WTC11 (cell line): ENCODE data around the gene PLCB3. TPM values are rescaled to one million over a fixed set of nuclear protein-coding genes. Genes with fewer than 3 reads are reported as not detected.

ENCODE experiments used
- ATAC-seq: fragments of 200-7000 bp; cut with Tn5 transposase; 2 replicates; pipeline ENCODE4 v1.10.0; 2021; ENCODE audit warnings: mild to moderate bottlenecking, moderate library complexity
- CTCF ChIA-PET: fragments of 300-600 bp; sonication (Branson Sonifier 250); formaldehyde crosslinking; loops from one replicate; lab custom pipeline; 2021; ENCODE audit warnings: antibody characterized with exemption; lab: Charles Lee
- POLR2A ChIA-PET: fragments of 350-600 bp; sonication (Branson Sonifier 250); formaldehyde crosslinking; loops from one replicate; lab custom pipeline; 2021; ENCODE audit warnings: antibody characterized with exemption; lab: Charles Lee
- DNase-seq: peaks from one replicate; pipeline ENCODE4 v3.0.0; 2021; ENCODE audit warnings: low spot score
- H3K27ac Mint-ChIP-seq: 2 replicates; pipeline ENCODE4 v1.8.0; 2021; ENCODE audit warnings: mixed read lengths
- H3K27me3 Mint-ChIP-seq: 2 replicates; pipeline ENCODE4 v1.8.0; 2021; ENCODE audit warnings: low read depth, mild to moderate bottlenecking, moderate library complexity, mixed read lengths
- H3K36me3 Mint-ChIP-seq: 2 replicates; pipeline ENCODE4 v1.8.0; 2021; ENCODE audit warnings: mixed read lengths
- H3K4me1 Mint-ChIP-seq: 2 replicates; pipeline ENCODE4 v1.8.0; 2022; ENCODE audit warnings: mixed read lengths
- H3K4me3 Mint-ChIP-seq: 2 replicates; pipeline ENCODE4 v1.8.0; 2021; ENCODE audit warnings: mild to moderate bottlenecking, moderate library complexity, mixed read lengths
- H3K9me3 Mint-ChIP-seq: 2 replicates; pipeline ENCODE4 v1.8.0; 2021; ENCODE audit warnings: mixed read lengths
- AFF4 ChIP-seq: sonication (generic); formaldehyde crosslinking; IDR thresholded peaks from 2 replicates; pipeline ENCODE4 v1.8.1; 2023; ENCODE audit warnings: mild to moderate bottlenecking, missing genetic modification reagents, borderline replicate concordance
- ATF1 ChIP-seq: sonication (generic); formaldehyde crosslinking; IDR thresholded peaks from 2 replicates; pipeline ENCODE4 v1.8.1; 2023; ENCODE audit warnings: mild to moderate bottlenecking, moderate library complexity, missing genetic modification reagents
- FOXJ3 ChIP-seq: sonication (generic); formaldehyde crosslinking; IDR thresholded peaks from 2 replicates; pipeline ENCODE4 v1.9.0; 2021; ENCODE audit warnings: missing genetic modification reagents, mild to moderate bottlenecking, borderline replicate concordance
- GRHL2 ChIP-seq: fragments of 250-450 bp; sonication (Bioruptor Pico); IDR thresholded peaks from 2 replicates; pipeline ENCODE4 v1.8.0; 2022; ENCODE audit warnings: mild to moderate bottlenecking, moderate library complexity; ENCODE audit not compliant: insufficient replicate concordance, severe bottlenecking
- JAZF1 ChIP-seq: fragments of 250-450 bp; sonication (Bioruptor Pico); IDR thresholded peaks from 2 replicates; pipeline ENCODE4 v1.9.0; 2021; ENCODE audit warnings: moderate library complexity, mild to moderate bottlenecking, inconsistent platforms
- MYBL2 ChIP-seq: sonication (generic); formaldehyde crosslinking; IDR thresholded peaks from 2 replicates; pipeline ENCODE4 v1.8.1; 2023; ENCODE audit warnings: mild to moderate bottlenecking, moderate library complexity, missing genetic modification reagents
- NFYB ChIP-seq: sonication (generic); formaldehyde crosslinking; conservative IDR thresholded peaks from 2 replicates; pipeline ENCODE4 v1.8.0; 2022; ENCODE audit warnings: low read depth, missing genetic modification reagents
- NR2C2 ChIP-seq: sonication (generic); formaldehyde crosslinking; IDR thresholded peaks from 2 replicates; pipeline ENCODE4 v1.8.0; 2022; ENCODE audit warnings: mild to moderate bottlenecking, missing genetic modification reagents
- NR3C1 ChIP-seq: sonication (generic); formaldehyde crosslinking; conservative IDR thresholded peaks from 2 replicates; pipeline ENCODE4 v1.8.1; 2023; ENCODE audit warnings: low read depth, mild to moderate bottlenecking, missing genetic modification reagents
- PRRX2 ChIP-seq: fragments of 250-450 bp; sonication (Bioruptor Pico); IDR thresholded peaks from 2 replicates; pipeline ENCODE4 v1.8.0; 2021; ENCODE audit warnings: mild to moderate bottlenecking
- STAT6 ChIP-seq: sonication (generic); formaldehyde crosslinking; conservative IDR thresholded peaks from 2 replicates; pipeline ENCODE4 v1.8.1; 2023; ENCODE audit warnings: mild to moderate bottlenecking, low read depth, missing genetic modification reagents, moderate library complexity
- TCF7 ChIP-seq: sonication (generic); formaldehyde crosslinking; IDR thresholded peaks from 2 replicates; pipeline ENCODE4 v1.8.0; 2022; ENCODE audit warnings: mild to moderate bottlenecking, low read depth, missing genetic modification reagents, moderate library complexity
- TEAD4 ChIP-seq: sonication (generic); formaldehyde crosslinking; IDR thresholded peaks from 2 replicates; pipeline ENCODE4 v1.8.0; 2022; ENCODE audit warnings: mild to moderate bottlenecking, missing genetic modification reagents
- ZNF219 ChIP-seq: sonication (generic); formaldehyde crosslinking; IDR thresholded peaks from 2 replicates; pipeline ENCODE4 v1.8.0; 2023; ENCODE audit warnings: missing genetic modification reagents, mild to moderate bottlenecking, borderline replicate concordance
- ZNF317 ChIP-seq: sonication (generic); formaldehyde crosslinking; IDR thresholded peaks from 2 replicates; pipeline ENCODE4 v1.8.1; 2023; ENCODE audit warnings: low read depth, mild to moderate bottlenecking, moderate library complexity, missing genetic modification reagents, borderline replicate concordance
- ZNF512 ChIP-seq: sonication (generic); formaldehyde crosslinking; IDR thresholded peaks from 2 replicates; pipeline ENCODE4 v1.8.1; 2022; ENCODE audit warnings: missing genetic modification reagents, borderline replicate concordance
- ZNF671 ChIP-seq: fragments of 250-450 bp; sonication (Bioruptor Pico); IDR thresholded peaks from 2 replicates; pipeline ENCODE4 v1.8.0; 2021; ENCODE audit warnings: mild to moderate bottlenecking
- total RNA-seq: library from RNA; stranded (reverse); gene quantifications from 3 replicates; pipeline ENCODE4 v1.2.3, GENCODE V29; 2021
- TF ChIP-seq, protein P1 (sequence below): sonication (generic); formaldehyde crosslinking; IDR thresholded peaks from 2 replicates; pipeline ENCODE4 v1.8.1; 2023; ENCODE audit warnings: mild to moderate bottlenecking, missing genetic modification reagents
- TF ChIP-seq, protein P2 (sequence below): fragments of 250-450 bp; sonication (Bioruptor Pico); IDR thresholded peaks from 2 replicates; pipeline ENCODE4 v1.9.0; 2021; ENCODE audit warnings: mild to moderate bottlenecking
- TF ChIP-seq, protein P3 (sequence below): fragments of 250-450 bp; sonication (Bioruptor Pico); conservative IDR thresholded peaks from 2 replicates; pipeline ENCODE4 v1.9.0; 2021; ENCODE audit warnings: mild to moderate bottlenecking

PLCB3 gene
- total RNA-seq, 1 experiment from 2014 or later = 97.4 TPM

DNA sequence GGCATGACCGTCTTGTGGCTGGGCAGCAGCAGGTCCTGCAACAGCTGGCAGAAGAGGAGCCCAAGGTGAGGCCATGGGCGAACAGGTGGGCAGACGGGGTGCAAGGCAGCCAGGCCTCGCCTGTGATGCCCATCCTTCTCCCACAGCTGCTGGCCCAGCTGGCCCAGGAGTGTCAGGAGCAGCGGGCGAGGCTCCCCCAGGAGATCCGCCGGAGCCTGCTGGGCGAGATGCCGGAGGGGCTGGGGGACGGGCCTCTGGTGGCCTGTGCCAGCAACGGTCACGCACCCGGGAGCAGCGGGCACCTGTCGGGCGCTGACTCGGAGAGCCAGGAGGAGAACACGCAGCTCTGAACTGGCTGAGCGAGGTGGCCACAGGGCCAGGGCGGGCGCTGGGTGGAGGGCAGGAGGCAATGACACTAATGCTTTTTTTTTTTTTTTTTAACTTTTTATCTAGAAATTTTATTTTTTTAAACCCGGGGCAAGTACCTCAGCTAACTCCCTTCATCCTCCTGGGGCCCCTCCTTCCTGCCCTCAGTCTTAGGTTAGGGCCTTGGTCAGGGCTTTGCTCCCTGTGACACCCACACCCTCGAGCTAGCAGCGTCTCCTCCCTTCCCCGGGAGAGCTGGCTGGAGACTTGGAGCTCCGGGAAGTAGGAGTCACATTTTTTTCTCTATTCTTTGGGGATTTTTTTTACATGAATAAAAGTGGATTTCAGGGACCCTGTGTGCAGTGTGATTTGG is 16.0 kb downstream of the PLCB3 start:
- ChIA-PET CTCF (interaction anchor here (0.8 to 6.2 kb wide), 7 partner anchors 9 to 87 kb away, joined by 3 to 75 read pairs (median 13); partner anchors contain the start of genes CATSPERZ, ESRRA and PLCB3), POLR2A (interaction anchor here (1.3 to 1.6 kb wide), 2 partner anchors 17 to 19 kb away, joined by 4 to 6 read pairs; no protein-coding TSS in a partner anchor)
- H3K27me3 Mint-ChIP-seq = no peaks in the 10 kb centered on the region
- no peak for DNase-seq
- no peak for ATAC-seq
- H3K36me3 Mint-ChIP-seq = peaks cover 23% of the 10 kb centered on the region
- peak overlapping the region; percentile 84; the same call in 1 of the 2 replicates for H3K27ac Mint-ChIP-seq
- H3K4me3 Mint-ChIP-seq = no peak overlapping the region
- TF ChIP-seq MYBL2 (CRISPR knock-in tag) (no peak), NR3C1 (CRISPR knock-in tag) (no peak), TCF7 (CRISPR knock-in tag) (no peak), ZNF512 (CRISPR knock-in tag) (no peak), JAZF1 (CRISPR knock-in tag) (no peak), PRRX2 (CRISPR knock-in tag) (no peak), STAT6 (no peak), AFF4 (no peak), TEAD4 (CRISPR knock-in tag) (no peak), ZNF219 (CRISPR knock-in tag) (no peak), ATF1 (CRISPR knock-in tag) (no peak), FOXJ3 (no peak), NR2C2 (CRISPR knock-in tag) (no peak), ZNF671 (CRISPR knock-in tag) (no peak), NFYB (CRISPR knock-in tag) (no peak), GRHL2 (CRISPR knock-in tag) (no peak), ZNF317 (CRISPR knock-in tag) (no peak)
- TF ChIP-seq, protein P1, sequence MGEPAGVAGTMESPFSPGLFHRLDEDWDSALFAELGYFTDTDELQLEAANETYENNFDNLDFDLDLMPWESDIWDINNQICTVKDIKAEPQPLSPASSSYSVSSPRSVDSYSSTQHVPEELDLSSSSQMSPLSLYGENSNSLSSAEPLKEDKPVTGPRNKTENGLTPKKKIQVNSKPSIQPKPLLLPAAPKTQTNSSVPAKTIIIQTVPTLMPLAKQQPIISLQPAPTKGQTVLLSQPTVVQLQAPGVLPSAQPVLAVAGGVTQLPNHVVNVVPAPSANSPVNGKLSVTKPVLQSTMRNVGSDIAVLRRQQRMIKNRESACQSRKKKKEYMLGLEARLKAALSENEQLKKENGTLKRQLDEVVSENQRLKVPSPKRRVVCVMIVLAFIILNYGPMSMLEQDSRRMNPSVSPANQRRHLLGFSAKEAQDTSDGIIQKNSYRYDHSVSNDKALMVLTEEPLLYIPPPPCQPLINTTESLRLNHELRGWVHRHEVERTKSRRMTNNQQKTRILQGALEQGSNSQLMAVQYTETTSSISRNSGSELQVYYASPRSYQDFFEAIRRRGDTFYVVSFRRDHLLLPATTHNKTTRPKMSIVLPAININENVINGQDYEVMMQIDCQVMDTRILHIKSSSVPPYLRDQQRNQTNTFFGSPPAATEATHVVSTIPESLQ (CRISPR knock-in tag) = no peak
- TF ChIP-seq, protein P2, sequence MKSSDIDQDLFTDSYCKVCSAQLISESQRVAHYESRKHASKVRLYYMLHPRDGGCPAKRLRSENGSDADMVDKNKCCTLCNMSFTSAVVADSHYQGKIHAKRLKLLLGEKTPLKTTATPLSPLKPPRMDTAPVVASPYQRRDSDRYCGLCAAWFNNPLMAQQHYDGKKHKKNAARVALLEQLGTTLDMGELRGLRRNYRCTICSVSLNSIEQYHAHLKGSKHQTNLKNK (CRISPR knock-in tag) = no peak
- TF ChIP-seq, protein P3, sequence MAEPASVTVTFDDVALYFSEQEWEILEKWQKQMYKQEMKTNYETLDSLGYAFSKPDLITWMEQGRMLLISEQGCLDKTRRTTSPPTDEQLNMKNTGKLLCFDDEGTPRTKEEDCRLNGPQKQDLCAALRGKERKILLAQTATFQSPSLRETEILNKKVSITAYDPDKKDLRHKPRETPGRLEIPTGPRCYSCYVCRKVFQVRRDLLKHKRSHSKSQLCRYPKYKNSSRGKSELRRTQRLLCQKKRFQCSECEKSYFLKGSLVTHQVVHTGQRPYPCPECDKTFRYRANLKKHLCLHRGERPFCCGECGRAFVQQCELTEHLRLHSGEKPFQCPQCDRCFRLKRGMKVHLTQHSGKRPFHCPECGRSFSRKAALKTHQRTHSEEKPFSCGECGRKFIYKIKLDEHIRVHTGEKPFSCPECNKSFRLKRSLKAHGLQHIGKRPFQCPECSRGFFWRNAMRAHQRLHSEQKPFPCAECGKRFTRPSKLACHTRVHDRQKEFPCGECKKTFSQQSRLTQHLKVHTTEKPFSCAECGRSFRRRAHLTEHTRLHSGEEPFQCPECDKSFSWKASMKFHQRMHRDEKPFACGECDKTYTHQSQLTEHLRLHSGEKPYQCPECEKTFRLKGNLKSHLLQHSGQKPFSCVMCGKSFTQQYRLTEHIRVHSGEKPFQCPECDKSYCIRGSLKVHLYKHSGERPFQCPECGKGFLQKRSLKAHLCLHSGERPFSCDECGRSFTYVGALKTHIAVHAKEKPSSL (CRISPR knock-in tag) = no peak
- peaks cover 16% of the 10 kb centered on the region for H3K4me1 Mint-ChIP-seq
- no peaks in the 10 kb centered on the region for H3K9me3 Mint-ChIP-seq
